Measurements from ENCODE around the gene EFHC2.

DNA sequence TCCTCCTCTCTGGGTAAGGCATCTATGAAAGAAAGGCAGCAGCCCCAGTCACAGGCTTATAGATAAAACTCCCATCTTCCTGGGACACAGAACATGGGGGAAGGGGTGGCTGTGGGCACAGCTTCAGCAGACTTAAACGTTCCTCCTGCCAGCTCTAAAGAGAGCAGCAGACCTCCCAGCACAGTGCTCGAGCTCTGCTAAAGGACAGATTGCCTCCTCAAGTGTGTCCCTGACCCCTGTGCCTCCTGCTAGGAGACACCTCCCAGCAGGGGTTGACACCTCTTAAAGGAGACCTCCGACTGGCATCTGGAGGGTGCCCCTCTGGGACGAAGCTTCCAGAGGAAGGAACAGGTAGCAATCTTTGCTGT is 89.9 kb downstream of the EFHC2 start:
- TF ChIP-seq, protein P1, sequence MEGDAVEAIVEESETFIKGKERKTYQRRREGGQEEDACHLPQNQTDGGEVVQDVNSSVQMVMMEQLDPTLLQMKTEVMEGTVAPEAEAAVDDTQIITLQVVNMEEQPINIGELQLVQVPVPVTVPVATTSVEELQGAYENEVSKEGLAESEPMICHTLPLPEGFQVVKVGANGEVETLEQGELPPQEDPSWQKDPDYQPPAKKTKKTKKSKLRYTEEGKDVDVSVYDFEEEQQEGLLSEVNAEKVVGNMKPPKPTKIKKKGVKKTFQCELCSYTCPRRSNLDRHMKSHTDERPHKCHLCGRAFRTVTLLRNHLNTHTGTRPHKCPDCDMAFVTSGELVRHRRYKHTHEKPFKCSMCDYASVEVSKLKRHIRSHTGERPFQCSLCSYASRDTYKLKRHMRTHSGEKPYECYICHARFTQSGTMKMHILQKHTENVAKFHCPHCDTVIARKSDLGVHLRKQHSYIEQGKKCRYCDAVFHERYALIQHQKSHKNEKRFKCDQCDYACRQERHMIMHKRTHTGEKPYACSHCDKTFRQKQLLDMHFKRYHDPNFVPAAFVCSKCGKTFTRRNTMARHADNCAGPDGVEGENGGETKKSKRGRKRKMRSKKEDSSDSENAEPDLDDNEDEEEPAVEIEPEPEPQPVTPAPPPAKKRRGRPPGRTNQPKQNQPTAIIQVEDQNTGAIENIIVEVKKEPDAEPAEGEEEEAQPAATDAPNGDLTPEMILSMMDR (IDR thresholded peaks at IDR 0.05) = no peak
- no peak for TF ChIP-seq POLR2A (IDR thresholded peaks at IDR 0.05)
